HCT116 (cell line): ENCODE results near the gene SERTM1. TPM values are rescaled to one million over a fixed set of nuclear protein-coding genes. Genes with fewer than 3 reads are reported as not detected.
A peak's percentile ranks its signal among the peaks of the same experiment; 100 is the strongest.

ENCODE experiments used
- ATAC-seq: fragments of 200-7000 bp; cut with Tn5 transposase; 2 replicates; pipeline ENCODE4 v1.9.1; 2020; ENCODE audit warnings: mild to moderate bottlenecking, moderate library complexity
- BruUV-seq: library from RNA; stranded (reverse); fragments of 400-500 nt; replicated peaks from 2 replicates; lab custom pipeline; 2021; lab: Mats Ljungman, UMichigan
- CTCF ChIA-PET: fragments of 300-600 bp; sonication (Branson Sonifier 250); formaldehyde crosslinking; loops from one replicate; lab custom pipeline; 2021; ENCODE audit warnings: antibody characterized with exemption; lab: Charles Lee
- POLR2A ChIA-PET: fragments of 300-600, 350-600 bp; sonication (Branson Sonifier 250); formaldehyde crosslinking; loops from one replicate; lab custom pipeline; 2021; ENCODE audit warnings: antibody characterized with exemption; lab: Charles Lee
- RAD21 ChIA-PET, 2 experiments: fragments of 300-600 bp; sonication (Branson Sonifier 250); formaldehyde crosslinking; loops; one replicate each; lab custom pipeline; 2023; ENCODE audit warnings: low total read pairs in 2 of 2; ENCODE audit not compliant: uncharacterized antibody in 2 of 2, unreplicated experiment in 2 of 2, low non-redundant PET in 1 of 2; lab: Charles Lee
- DNase-seq: peaks from one replicate; pipeline ENCODE4 v3.0.0-alpha.2; 2010; ENCODE audit warnings: low read depth, low spot score
- H2AFZ ChIP-seq: fragments of 200-600 bp; shearing (Covaris generic), sonication (generic); 2 replicates; pipeline ENCODE4 v1.6.1; 2017; ENCODE audit warnings: low read depth, mixed run types, mixed read lengths, antibody characterized with exemption, low read length; ENCODE audit not compliant: poor library complexity, severe bottlenecking
- H3K27ac ChIP-seq: 2 replicates; pipeline ENCODE4 v1.5.1; 2012; ENCODE audit warnings: low read depth, low read length
- H3K27me3 ChIP-seq: fragments of 200-600 bp; sonication (generic); 2 replicates; pipeline ENCODE4 v1.6.1; 2016; ENCODE audit warnings: mixed run types, low read length, mixed read lengths; ENCODE audit not compliant: insufficient read depth
- H3K36me3 ChIP-seq, 2 experiments: fragments of 200-500 bp in 1 of 2; fragments of 200-600 bp in 1 of 2; sonication (Bioruptor generic) in 1 of 2; sonication (generic) in 1 of 2; 2 replicates each; pipeline versions ENCODE4 v1.5.1 to v1.6.1; 2014 to 2016; ENCODE audit warnings: low read length in 2 of 2, inconsistent platforms in 1 of 2, mixed read lengths in 1 of 2, mixed run types in 1 of 2; ENCODE audit not compliant: insufficient read depth in 2 of 2, control insufficient read depth in 1 of 2
- H3K4me1 ChIP-seq, 2 experiments: fragments of 200-600 bp in 1 of 2; sonication (generic) in 1 of 2; 2 replicates each; pipeline versions ENCODE4 v1.5.1 to v1.6.1; 2012 to 2017; ENCODE audit warnings: low read length in 2 of 2, inconsistent platforms in 1 of 2, mild to moderate bottlenecking in 1 of 2, mixed read lengths in 1 of 2, mixed run types in 1 of 2, moderate library complexity in 1 of 2; ENCODE audit not compliant: insufficient read depth in 2 of 2, control insufficient read depth in 1 of 2
- H3K4me2 ChIP-seq: fragments of 200-600 bp; sonication (generic); 2 replicates; pipeline ENCODE4 v1.6.1; 2017; ENCODE audit warnings: mixed run types, low read length, mixed read lengths
- H3K4me3 ChIP-seq, 2 experiments: fragments of 200-600 bp in 1 of 2; sonication (generic) in 1 of 2; replicated peaks in 1 of 2; 2 replicates each; pipeline ENCODE4 v1.5.1; 2011 to 2016; ENCODE audit warnings: low read length in 2 of 2, control low read depth in 1 of 2, low read depth in 1 of 2, mild to moderate bottlenecking in 1 of 2, mixed read lengths in 1 of 2, mixed run types in 1 of 2
- H3K79me2 ChIP-seq: fragments of 200-600 bp; sonication (generic); 2 replicates; pipeline ENCODE4 v1.6.1; 2017; ENCODE audit warnings: mild to moderate bottlenecking, mixed run types, low read length, moderate library complexity, mixed read lengths; ENCODE audit not compliant: insufficient read depth
- H3K9ac ChIP-seq: fragments of 200-600 bp; sonication (generic); 2 replicates; pipeline ENCODE4 v1.6.1; 2016; ENCODE audit warnings: low read length, mixed read lengths
- H3K9me2 ChIP-seq: fragments of 200-600 bp; sonication (generic), shearing (Covaris generic); 2 replicates; pipeline ENCODE4 v1.6.1; 2017; ENCODE audit warnings: mixed run types, mild to moderate bottlenecking, moderate library complexity; ENCODE audit not compliant: insufficient read depth
- H3K9me3 ChIP-seq, 2 experiments: fragments of 200-500 bp in 1 of 2; fragments of 200-600 bp in 1 of 2; sonication (Bioruptor generic) in 1 of 2; sonication (generic) in 1 of 2; 2 replicates each; pipeline ENCODE4 v1.6.1; 2014 to 2017; ENCODE audit warnings: low read length in 2 of 2, mixed read lengths in 2 of 2, inconsistent platforms in 1 of 2, low read depth in 1 of 2, mild to moderate bottlenecking in 1 of 2, mixed run types in 1 of 2, moderate library complexity in 1 of 2; ENCODE audit not compliant: control insufficient read depth in 1 of 2, insufficient read depth in 1 of 2
- H4K20me1 ChIP-seq: fragments of 200-600 bp; sonication (generic), shearing (Covaris generic); 2 replicates; pipeline ENCODE4 v1.6.1; 2017; ENCODE audit warnings: mixed run types, mild to moderate bottlenecking, moderate library complexity; ENCODE audit not compliant: insufficient read depth
- CBX3 ChIP-seq: IDR thresholded peaks from 2 replicates; pipeline ENCODE4 v1.6.1; 2012; ENCODE audit warnings: low read depth
- ELF1 ChIP-seq: IDR thresholded peaks from 2 replicates; pipeline ENCODE4 v1.6.1; 2012; ENCODE audit warnings: low read depth, borderline replicate concordance
- FOSL1 ChIP-seq: IDR thresholded peaks from 2 replicates; pipeline ENCODE4 v1.6.1; 2012; ENCODE audit warnings: low read depth
- POLR2A ChIP-seq: IDR thresholded peaks from 2 replicates; pipeline ENCODE4 v1.7.0; 2011; ENCODE audit warnings: borderline replicate concordance; ENCODE audit not compliant: insufficient read depth, insufficient read length; ENCODE audit errors: extremely low read depth
- RAD21 ChIP-seq: IDR thresholded peaks from 2 replicates; pipeline ENCODE4 v1.6.1; 2012; ENCODE audit warnings: low read depth, mild to moderate bottlenecking
- REST ChIP-seq: IDR thresholded peaks from 2 replicates; pipeline ENCODE4 v1.6.1; 2012; ENCODE audit warnings: low read depth
- YY1 ChIP-seq: IDR thresholded peaks from 2 replicates; pipeline ENCODE4 v1.6.1; 2011; ENCODE audit warnings: low read length, low read depth, moderate library complexity, mild to moderate bottlenecking; ENCODE audit not compliant: insufficient replicate concordance; ENCODE audit errors: extremely low read depth
- ZNF274 ChIP-seq: fragments of 200-500 bp; sonication (Bioruptor generic); IDR thresholded peaks from 2 replicates; pipeline ENCODE4 v1.6.1; 2014; ENCODE audit warnings: mild to moderate bottlenecking, low read depth, low read length, inconsistent platforms
- intact Hi-C: fragments of 100-400 bp; cut with micrococcal nuclease; formaldehyde crosslinking; loops from 2 replicates; pipeline ENCODE4 v1.10.0; 2022
- total RNA-seq: library from RNA; stranded (reverse); gene quantifications from one replicate; pipeline ENCODE4 v1.2.1, GENCODE V29; 2021; ENCODE audit not compliant: unreplicated experiment
- TF ChIP-seq, protein P1 (sequence below), 3 experiments: fragments of 200-600 bp in 1 of 3; sonication (generic) in 1 of 3; IDR thresholded peaks in 2 of 3; conservative IDR thresholded peaks in 1 of 3; 2 replicates each; pipeline ENCODE4 v1.5.1; 2012 to 2017; ENCODE audit warnings: low read depth in 2 of 3, low read length in 2 of 3, antibody characterized with exemption in 1 of 3, borderline replicate concordance in 1 of 3, control low read depth in 1 of 3, mild to moderate bottlenecking in 1 of 3, mixed read lengths in 1 of 3, mixed run types in 1 of 3, moderate library complexity in 1 of 3; ENCODE audit not compliant: insufficient read depth in 1 of 3

The SERTM1 gene
- total RNA-seq, 1 experiment from 2014 or later: not detected

DNA sequence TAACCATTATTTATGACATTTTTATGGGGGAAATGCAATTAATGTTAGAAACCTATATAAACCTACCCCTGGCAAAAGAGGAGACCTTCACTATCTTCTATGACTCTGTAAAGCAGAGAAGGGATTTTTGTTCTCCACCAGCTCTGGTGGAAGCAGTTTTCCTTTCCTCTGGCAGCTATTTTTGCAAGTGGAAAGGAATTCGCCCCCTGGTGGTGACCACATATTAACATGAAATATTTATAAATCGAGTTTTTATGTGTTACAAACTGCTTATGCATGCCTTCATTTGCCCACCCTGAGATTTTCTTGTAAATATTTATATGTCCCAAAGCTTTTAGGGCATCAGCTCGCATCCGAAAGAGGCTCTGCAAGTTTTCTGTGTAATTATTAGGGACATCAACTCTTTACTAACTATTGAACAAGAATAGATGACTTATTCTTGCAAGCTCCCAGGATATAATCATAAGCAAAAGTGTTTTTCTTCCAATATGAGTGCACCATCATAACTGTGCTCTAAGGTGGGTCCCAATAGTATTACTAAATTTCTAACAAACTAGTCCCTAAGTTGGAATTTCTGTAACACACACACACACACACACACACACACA lies 62.4 kb downstream of the SERTM1 start:
- ATAC-seq (peak; percentile 61; the same call in 1 of the 2 replicates), DNase-seq (peak; percentile 31)
- Histone ChIP-seq H2AFZ (no peak overlapping the region), H3K9ac (no peak overlapping the region), H3K27ac (no peak overlapping the region), H3K4me1 (no peaks in the 10 kb centered on the region), H3K9me3 (no peaks in the 10 kb centered on the region), H3K4me2 (no peak overlapping the region), H3K36me3 (no peaks in the 10 kb centered on the region), H4K20me1 (no peaks in the 10 kb centered on the region; the same call in 1 of the 2 replicates), H3K27me3 (no peaks in the 10 kb centered on the region), H3K4me3 (no peak overlapping the region), H3K9me2 (no peaks in the 10 kb centered on the region), H3K79me2 (no peaks in the 10 kb centered on the region)
- no TSS peak for BruUV-seq
- ChIA-PET RAD21 (no interaction called here), CTCF (interaction anchor here (0.6 to 2.5 kb wide), 15 partner anchors 9 to 757 kb away, joined by 3 to 19 read pairs (median 3); no protein-coding TSS in a partner anchor), POLR2A (interaction anchor here (1.0 kb wide), 1 partner anchor 9 kb away, joined by 3 read pairs; no protein-coding TSS in a partner anchor)
- TF ChIP-seq RAD21: peak; percentile 29; the same call in 1 of the 2 replicates
- TF ChIP-seq ZNF274: no peak
- TF ChIP-seq POLR2A: no peak
- TF ChIP-seq CBX3: no peak
- TF ChIP-seq, protein P1, sequence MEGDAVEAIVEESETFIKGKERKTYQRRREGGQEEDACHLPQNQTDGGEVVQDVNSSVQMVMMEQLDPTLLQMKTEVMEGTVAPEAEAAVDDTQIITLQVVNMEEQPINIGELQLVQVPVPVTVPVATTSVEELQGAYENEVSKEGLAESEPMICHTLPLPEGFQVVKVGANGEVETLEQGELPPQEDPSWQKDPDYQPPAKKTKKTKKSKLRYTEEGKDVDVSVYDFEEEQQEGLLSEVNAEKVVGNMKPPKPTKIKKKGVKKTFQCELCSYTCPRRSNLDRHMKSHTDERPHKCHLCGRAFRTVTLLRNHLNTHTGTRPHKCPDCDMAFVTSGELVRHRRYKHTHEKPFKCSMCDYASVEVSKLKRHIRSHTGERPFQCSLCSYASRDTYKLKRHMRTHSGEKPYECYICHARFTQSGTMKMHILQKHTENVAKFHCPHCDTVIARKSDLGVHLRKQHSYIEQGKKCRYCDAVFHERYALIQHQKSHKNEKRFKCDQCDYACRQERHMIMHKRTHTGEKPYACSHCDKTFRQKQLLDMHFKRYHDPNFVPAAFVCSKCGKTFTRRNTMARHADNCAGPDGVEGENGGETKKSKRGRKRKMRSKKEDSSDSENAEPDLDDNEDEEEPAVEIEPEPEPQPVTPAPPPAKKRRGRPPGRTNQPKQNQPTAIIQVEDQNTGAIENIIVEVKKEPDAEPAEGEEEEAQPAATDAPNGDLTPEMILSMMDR (IDR thresholded peaks at IDR 0.05 in 2 of 3, conservative IDR thresholded peaks at IDR 0.05 in 1 of 3; ENCODE audit: borderline replicate concordance in 1 of 3, insufficient read depth in 1 of 3, low read depth in 2 of 3, low read length in 2 of 3): peak; percentile 23 to 78 (median 63); a peak in 4 of 6 replicates
- TF ChIP-seq ELF1: no peak
- no peak for TF ChIP-seq YY1
- TF ChIP-seq REST: no peak
- no peak for TF ChIP-seq FOSL1
- intact Hi-C loops: loop anchor here (2.0 kb wide), 3 partner anchors 315 to 757 kb away; no protein-coding TSS in a partner anchor
